ENCODE results near the gene URM1.

URM1 gene

DNA sequence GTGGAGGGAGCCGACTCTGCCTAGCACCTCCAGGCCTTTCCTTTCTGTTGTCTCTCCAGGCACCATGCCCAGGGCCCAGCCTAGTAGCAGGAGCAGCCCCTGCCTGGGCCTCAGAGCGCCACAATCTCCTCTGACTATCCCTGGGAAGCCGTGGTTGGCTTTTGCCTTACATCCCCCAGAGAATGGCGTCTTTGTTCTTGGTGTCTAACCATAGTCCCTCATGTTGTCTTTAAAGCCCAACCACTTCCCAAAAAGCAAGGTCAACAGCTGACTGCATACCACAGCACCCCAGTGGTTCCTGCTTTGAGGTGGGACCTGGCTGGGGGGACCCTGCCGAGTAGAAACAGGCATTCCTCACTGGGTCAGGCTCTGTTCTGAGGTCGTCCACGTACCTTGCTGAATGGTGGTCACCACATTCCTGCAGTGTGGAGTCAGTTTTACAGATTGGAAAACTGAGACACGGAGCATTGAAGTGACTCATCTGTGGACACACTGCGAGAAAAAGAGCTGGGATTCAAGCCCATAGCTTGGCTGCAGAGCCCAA, 35.7 kb downstream of the URM1 start:
- DNase-seq (ENCODE audit: low read depth), result peak; percentile 31

DNA sequence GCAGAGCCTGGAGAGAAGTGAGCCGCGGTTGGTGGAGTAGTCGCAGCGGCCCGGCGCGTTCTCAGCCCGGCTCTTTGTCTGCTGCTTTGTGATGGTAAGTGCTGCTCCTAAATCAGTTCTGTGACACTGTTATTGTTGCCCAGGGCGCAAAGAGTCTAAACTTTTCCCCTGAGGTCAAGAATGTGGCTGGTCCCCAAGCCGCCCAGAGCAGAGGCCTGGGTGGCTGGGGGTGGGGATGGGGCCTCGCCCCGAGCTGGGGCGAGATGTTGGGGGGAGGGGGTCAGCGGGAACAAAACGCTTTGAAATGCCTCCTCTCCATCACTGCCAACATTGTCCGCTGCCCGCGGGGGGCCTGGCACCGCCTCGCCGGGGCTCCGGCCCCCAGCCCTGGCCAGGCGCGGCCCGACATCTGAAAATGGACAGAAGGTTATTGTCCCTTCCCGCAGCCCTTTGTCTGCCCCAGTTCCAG, 37.8 kb downstream of the URM1 start:
- TF ChIP-seq MYC (IDR thresholded peaks at IDR 0.05; ENCODE audit: low read depth, low read length) (no peak), CTCF (IDR thresholded peaks at IDR 0.05; ENCODE audit: low read depth, low read length) (no peak), POLR2A (IDR thresholded peaks at IDR 0.05; ENCODE audit: extremely low read depth, insufficient read length) (no peak)
- TF ChIP-seq, protein P1, sequence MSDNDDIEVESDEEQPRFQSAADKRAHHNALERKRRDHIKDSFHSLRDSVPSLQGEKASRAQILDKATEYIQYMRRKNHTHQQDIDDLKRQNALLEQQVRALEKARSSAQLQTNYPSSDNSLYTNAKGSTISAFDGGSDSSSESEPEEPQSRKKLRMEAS (IDR thresholded peaks at IDR 0.05; ENCODE audit: low read depth, low read length), result no peak
- DNase-seq (ENCODE audit: low read depth), result no peak
- no peak overlapping the region for H3K4me3 ChIP-seq (ENCODE audit: low read depth, low read length)

More for the DNA sequence above, 35.7 kb downstream of the URM1 start:
- no peak for TF ChIP-seq MYC (IDR thresholded peaks at IDR 0.05; ENCODE audit: low read depth, low read length)
- no peak for TF ChIP-seq POLR2A (IDR thresholded peaks at IDR 0.05; ENCODE audit: extremely low read depth, insufficient read length)
- TF ChIP-seq CTCF (IDR thresholded peaks at IDR 0.05; ENCODE audit: low read depth, low read length), result no peak
- TF ChIP-seq, protein P1 (IDR thresholded peaks at IDR 0.05; ENCODE audit: low read depth, low read length), result no peak
- H3K4me3 ChIP-seq (ENCODE audit: low read depth, low read length), result no peak overlapping the region

- no peak overlapping the region for H3K4me3 ChIP-seq (ENCODE audit: low read depth, low read length)
- TF ChIP-seq CTCF (IDR thresholded peaks at IDR 0.05; ENCODE audit: low read depth, low read length) (no peak), MYC (IDR thresholded peaks at IDR 0.05; ENCODE audit: low read depth, low read length) (no peak), POLR2A (IDR thresholded peaks at IDR 0.05; ENCODE audit: extremely low read depth, insufficient read length) (no peak)
- TF ChIP-seq, protein P1 (IDR thresholded peaks at IDR 0.05; ENCODE audit: low read depth, low read length), result no peak
Measured at GRCh38 chr9:128409450-128409849, 38.3 kb downstream of the URM1 start.

DNA sequence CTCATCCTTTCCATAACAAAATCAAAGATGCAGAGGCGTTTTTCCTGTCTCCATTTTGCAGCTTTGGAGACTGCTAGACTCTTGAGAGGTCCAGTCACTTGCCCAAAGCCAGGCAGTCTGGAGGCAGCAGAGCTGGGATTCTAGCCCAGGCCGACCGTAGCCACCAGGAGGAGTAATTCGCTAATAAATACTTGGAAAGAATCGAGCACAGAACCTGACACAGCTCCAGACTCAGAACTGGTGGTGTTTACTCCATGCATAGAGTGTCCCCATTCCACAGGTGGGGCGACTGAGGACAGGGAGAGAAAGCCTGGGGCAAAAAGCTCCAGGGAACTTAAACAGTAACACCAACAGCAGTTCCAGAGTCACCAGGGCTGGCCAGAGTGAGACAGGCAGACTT, 38.8 kb downstream of the URM1 start:
- TF ChIP-seq, protein P1 (IDR thresholded peaks at IDR 0.05; ENCODE audit: low read depth, low read length), result no peak
- TF ChIP-seq CTCF (IDR thresholded peaks at IDR 0.05; ENCODE audit: low read depth, low read length) (peak; percentile 18), POLR2A (IDR thresholded peaks at IDR 0.05; ENCODE audit: extremely low read depth, insufficient read length) (no peak)
- H3K4me3 ChIP-seq (ENCODE audit: low read depth, low read length), result no peak overlapping the region
- peak; percentile 28 for DNase-seq (ENCODE audit: low read depth)

More at GRCh38 chr9:128409450-128409849, 38.3 kb downstream of the URM1 start:
- DNase-seq (ENCODE audit: low read depth), result no peak

GRCh38 chr9:128411364-128412119, 40.4 kb downstream of the URM1 start:
- no peak for DNase-seq (ENCODE audit: low read depth)
- TF ChIP-seq CTCF (IDR thresholded peaks at IDR 0.05; ENCODE audit: low read depth, low read length), result no peak
- no peak for TF ChIP-seq POLR2A (IDR thresholded peaks at IDR 0.05; ENCODE audit: extremely low read depth, insufficient read length)
- no peak for TF ChIP-seq MYC (IDR thresholded peaks at IDR 0.05; ENCODE audit: low read depth, low read length)
- H3K4me3 ChIP-seq (ENCODE audit: low read depth, low read length), result no peak overlapping the region
